Measurements from ENCODE around the gene TEKT1. TPM values are rescaled to one million over a fixed set of nuclear protein-coding genes. Genes with fewer than 3 reads are reported as not detected.
"Not testable (repeated sequence)": the region's sequence is repeated elsewhere in the genome, so short reads cannot be mapped to it uniquely, and the experiment has no call there.

TEKT1 gene
- not detected for total RNA-seq

DNA sequence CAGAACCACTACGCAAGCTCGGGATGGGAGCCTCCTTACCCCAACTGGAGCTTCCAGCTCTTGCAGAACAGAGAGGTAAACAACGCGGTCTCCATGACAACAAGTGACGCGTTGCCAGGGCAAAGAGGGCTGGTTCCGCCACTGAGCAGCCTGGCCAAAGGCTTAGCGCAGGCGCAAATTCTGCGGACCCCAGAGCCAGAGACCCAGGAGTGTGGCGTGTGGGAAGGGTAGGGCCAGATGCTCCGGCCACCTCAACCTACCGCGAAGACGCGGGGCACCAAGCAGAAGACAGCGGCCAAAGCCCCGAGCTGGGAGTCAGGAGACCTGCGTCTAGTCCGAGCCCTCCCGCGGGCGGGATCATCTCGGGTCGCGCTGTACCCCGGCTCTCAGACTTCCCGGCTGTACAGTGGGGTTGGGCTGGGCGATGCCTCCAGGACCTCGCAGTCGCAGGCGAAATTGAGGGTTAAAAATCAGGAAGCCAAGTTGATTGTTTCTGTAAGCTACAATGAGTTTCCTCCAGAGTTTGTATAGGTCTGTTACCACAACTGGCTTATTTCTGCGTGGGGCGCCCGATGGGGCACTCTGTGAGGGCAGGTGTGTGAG is at the start of gene TEKT1:
TEKT1 (minus strand) TSS at position 69 of the 603 bp plus-strand sequence. CDS start 1,353 bp downstream, outside the sequence.
- ATAC-seq = peak; percentile 89

DNA sequence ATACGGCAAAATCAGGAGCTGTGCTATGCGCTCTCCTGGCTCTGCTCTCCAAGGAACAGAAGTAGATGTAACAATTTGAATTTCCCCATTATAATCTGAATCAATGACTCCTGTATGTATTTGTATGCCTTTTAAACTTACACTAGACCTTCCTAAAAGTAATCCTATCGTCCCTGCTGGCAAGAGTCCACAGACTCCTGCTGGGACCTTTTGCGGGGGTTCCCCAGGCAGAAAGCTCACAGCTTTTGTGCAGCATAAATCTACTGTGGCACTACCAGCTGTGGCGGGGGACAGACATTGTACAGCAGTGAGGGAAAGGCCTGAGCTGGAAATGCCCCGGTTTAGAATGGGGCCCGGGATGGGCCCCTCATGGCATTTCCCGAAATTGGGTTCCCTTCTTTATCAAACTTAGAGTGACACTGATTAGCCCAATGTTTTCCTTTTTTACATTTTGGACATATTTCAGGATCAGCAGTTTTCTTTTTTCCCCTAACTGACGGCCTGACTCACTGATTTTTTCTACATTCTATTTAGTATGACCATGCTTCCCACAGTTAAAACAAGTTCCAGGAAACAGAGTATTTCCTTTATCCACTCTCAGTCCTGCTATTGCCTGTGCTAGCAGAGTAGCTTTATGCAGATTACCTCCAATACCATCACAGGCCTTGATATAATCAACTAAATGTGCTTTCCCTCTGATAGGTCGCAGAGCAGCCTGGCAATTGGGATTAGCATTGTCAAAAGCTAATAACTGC is 47.9 kb upstream of the TEKT1 start:
- not testable (repeated sequence) for ATAC-seq

DNA sequence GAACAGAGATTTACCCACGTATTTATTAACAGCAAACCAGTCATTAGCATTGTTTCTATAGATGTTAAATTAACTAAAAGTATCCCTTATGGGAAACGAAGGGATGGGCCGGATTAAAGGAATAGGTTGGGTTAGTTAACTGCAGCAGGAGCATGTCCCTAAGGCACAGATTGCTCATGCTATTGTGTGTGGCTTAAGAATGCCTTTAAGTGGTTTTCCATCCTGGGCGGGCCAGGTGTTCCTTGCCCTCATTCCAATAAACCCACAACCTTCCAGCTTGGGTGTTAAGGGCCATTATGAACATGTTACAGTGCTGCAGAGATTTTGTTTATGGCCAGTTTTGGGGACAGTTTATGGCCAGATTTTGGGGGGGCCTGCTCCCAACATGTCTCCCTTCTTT is 43.7 kb upstream of the TEKT1 start:
- ATAC-seq = not testable (repeated sequence)

DNA sequence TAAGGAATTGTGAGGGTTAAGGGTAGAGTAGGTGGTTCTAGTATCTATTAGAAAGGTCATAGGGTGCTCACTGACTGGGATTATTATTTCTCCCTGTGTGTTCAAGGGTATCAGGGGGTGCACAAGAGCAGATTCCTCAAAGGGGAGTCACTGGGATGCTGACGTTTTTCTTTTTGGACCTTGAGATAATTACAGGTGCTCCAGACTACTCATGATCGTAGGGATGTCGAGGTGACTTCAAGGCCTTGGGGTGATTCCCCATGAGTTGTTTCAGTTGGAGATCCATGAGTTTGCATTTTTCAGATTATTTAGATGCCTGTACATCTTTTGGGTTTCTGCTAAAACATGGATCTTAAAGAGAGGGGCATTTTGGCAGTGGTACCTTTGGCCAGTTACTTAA is 41.4 kb upstream of the TEKT1 start:
- ATAC-seq = no peak

DNA sequence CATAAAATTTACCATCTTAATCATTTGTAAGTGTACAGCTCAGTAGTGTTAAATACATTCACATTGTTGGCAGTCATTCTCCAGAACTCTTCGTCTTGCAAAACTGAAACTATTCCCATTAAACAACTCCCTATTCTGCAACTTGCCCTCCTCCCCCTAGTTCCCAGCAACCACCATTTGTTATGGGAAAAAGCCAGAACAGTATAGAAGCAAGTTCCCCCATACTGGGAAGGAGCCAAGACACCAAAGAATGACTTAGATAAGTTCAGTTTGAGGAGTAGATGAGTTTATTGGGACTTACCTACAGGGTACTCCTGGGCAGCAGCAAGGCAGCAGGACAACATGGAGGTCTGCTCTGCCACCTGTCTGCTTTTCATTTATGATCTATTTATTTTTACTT is 39.3 kb upstream of the TEKT1 start:
- no peak for ATAC-seq

DNA sequence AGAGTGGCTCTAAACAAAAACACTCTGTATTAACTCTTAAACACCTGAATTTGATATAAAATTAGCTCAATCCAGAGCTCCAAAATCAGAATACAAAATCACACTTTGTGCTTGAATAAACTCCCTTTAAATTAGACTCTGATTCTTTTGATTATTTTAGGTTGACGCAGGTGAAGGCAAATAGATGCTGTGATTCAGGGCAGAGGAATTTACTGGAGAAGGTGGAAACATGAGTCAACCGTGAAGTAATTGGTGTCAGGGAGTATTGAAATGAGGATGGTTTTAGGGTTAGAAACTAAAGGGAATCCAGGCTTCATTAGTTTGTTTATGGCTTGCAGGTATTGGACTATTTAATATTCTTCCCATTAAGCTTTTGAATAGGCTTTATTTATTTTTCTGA is 37.1 kb upstream of the TEKT1 start:
- peak; percentile 74 for ATAC-seq

DNA sequence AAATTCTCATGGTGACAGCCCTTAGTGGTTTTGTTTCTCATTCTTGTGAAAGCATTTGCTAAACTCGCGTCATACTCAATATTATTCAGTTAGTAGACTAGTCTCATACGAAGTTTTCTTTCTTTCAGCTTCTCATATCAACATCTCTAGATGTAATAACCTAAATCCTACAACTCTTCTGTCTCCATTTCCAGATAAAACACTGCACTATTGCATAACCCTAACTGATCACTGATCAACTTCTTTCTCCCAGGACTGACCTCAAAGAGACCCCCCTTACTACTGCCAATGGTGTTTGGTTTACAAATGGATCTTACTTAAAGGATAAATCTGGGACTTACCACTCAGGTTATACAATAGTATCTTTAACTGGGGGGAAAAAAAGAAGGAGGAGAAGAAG is 36.3 kb upstream of the TEKT1 start:
- no peak for ATAC-seq

DNA sequence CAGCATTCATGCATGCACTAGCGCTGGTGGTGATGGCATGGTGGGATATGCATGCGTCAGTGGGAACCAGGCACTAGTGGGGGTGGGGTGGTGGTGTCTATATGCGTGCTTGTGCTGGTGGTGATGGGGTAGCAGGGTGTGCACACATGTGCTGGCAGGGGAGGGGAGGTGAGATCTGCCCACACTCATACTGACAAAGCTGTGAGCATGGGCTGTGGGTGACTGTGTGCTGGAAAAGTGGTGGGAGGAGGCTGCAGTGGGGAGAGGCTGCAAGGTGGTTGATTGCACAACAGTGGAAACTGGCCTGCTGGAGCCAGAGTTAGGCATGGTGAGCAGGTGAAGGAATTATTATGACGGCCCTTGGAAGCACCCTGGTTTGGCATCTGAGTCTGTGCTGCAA is 31.3 kb upstream of the TEKT1 start:
- ATAC-seq = peak; percentile 78

DNA sequence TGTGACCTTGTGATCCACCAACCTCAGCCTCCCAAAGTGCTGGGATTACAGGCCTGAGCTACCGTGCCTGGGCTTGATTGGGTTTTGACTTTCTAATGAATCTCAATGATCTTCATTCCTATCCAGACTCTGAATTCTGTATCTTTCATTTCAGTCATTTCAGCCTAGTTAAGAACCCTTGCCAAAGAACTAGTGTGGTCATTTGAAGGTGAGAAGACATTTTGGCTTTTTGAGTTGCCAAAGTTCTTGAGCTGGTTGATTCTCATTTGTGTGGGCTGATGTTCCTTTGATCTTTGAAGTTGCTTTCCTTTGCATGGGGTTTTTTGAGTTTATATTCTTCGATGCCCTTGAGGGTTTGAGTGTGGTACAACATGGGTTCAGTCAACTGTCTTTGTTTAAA is 30.6 kb upstream of the TEKT1 start:
- ATAC-seq = no peak

DNA sequence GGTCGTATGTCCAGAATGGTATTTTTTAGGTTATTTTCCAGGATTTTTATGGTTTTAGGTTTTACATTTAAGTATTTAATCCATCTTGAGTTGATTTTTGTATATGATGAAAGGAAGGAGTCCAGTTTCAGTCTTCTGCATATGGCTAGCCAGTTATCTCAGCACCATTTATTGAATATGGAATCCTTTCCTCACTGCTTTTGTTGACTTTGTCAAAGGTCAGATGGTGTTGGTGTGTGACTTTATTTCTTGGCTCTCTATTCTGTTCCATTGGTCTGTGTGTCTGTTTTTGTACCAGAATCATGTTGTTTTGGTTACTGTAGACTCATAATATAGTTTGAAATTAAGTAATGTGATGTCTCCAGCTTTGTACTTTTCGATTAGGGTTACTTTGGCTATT is 26.4 kb upstream of the TEKT1 start:
- ATAC-seq = no peak

DNA sequence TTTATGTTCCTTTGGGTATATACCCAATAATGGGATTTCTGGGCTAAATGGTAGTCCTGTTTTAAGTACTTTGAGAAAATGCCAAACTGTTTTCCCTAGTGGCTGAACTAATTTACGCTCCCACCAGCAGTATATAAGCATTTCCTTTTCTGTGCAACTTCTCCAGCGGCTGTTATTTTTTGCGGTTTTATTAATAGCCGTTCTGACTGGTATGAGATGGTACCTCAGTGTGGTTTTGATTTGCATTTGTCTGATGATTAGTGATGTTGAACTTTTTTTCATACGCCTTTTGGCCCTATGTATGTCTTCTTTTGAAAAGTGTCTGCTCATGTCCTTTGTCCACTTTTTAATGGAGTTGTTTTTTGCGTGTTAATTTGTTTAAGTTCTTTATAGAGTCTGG is 25.8 kb upstream of the TEKT1 start:
- ATAC-seq = no peak

DNA sequence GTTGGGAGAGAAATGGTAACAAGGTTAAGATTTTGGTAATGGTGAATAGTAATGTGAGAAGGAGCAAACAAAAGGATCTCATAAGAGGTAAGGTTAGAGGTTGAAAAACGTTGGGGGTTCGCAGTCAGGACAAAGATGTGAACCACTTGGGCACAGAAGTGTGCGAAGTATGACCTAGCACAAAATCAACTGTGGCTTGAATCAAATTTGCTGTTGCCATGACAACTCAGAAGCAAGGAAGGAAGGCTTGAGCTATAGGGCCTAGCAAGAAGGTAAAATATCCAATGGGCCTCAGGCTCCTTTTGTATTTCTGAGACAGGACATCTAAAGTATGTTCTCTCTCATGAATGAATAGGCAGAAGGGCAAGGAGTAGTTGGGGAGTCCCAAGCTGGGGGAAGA is 24.5 kb upstream of the TEKT1 start:
- no peak for ATAC-seq

DNA sequence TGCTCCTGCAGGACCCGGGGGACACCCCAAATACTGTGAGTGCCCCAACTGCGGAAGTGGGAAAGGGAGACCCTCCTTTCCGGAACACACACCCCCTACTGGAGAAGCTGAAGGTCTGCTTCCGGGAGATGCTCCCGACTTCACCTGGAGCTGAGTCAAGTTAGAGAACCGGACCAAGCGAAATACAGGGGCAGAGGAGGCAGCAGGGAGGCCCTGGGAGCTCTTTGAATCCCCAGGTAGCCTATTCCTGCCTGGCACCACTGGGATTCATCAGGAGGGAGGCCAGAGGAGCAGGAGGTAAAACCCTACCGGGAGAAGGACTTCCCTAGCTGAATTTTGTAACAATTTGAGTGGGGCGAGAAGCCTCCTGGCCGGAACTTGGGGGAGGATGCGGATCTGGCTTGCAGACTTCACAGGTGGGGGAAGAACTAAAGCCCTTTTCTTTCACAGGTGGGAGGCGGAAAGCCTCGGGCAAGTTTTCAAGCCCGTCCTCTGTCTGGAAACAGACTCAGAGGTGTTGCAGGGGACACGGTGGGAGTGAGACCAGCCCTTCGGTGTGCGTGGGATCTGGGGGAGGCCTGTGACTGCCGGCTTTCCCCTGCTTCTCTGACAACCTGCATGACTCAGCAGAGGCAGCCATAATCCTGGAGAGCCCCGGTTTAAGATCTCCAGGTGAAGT is 22.4 kb upstream of the TEKT1 start:
- peak; percentile 70 for ATAC-seq

DNA sequence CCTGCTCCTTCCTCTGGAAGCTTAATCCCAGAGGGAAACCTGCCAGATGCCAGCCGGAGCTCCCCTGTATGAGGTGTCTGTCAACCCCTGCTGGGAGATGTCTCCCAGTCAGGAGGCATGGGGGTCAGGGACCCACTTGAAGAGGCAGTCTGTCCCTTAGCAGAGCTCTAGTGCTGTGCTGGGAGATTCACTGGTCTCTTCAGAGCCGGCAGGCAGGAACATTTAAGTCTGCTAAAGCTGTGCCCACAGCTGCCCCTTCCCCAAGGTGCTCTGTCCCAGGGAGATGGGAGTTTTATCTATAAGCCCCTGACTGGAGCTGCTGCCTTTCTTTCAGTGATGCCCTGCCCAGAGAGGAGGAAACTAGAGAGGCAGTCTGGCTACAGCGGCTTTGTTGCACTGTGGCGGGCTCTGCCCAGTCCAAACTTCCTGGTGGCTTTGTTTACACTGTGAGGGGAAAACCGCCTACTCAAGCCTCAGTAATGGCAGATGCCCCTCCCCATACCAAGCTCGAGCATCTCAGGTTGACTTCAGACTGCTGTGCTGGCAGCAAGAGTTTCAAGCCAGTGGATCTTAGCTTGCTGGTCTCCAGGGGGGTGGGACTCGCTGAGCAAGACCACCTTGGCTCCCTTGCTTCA is 17.1 kb upstream of the TEKT1 start:
- ATAC-seq = not testable (repeated sequence)

DNA sequence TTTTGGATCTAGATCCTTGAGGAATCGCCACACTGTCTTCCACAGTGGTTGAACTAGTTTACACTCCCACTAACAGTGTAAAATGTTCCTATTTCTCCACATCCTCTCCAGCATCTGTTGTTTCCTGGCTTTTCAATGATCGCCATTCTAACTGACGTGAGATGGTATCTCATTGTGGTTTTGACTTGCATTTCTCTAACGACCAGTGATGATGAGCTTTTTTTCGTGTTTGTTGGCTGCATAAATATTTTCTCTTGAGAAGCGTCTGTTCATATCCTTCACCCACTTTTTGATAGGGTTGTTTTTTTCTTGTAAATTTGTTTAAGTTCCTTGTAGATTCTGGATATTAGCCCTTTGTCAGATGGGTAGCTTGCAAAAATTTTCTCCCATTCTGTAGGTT is 14.6 kb upstream of the TEKT1 start:
- ATAC-seq = not testable (repeated sequence)

DNA sequence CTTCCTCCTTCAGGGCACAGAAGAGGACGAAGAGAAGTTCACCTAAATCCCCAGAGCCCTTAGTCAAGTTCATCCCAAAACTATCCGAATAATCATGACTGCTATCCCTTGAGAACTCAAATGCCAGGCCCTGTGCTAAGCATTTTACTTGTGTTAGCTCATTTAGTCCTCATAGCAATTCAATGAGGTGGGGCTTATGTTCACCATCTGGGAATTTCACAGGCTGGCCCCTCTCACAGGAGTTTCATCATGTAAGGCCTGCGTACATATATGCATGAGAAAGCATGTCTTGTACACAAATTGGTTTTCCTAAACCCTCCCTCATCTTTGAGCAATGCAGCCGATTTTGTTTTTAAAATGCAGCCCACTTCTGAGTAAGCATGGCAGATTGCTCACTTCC is 12.9 kb upstream of the TEKT1 start:
- ATAC-seq = not testable (repeated sequence)

DNA sequence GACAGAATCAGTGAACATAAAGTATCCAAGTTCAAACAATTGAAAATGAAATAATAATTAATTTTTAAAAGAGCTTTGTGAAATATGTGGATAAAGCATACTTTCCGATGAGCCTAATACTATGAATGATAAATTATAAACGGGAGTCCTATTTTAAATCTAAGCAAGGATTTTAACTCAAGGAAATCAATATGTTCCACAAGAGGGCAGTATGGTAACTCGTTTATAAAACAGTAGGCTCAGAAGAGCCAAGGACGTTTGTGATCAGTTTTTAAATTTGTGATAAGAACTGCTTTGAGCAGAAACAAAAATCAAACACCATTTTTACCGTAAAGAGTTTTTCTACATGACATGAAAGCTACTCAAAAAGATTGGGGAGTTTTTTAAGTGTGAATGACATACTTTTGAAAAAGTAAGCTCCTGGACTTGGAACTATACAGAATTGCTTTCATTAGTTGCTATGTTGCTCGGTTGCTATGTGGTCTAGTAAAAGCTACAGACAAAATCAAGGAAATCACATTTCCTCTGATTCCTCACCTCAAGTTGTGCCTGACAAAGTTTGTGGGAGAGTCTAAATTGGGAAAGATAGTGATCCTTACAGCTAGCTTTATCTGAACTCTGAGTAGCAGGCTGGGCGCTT is 11.8 kb upstream of the TEKT1 start:
- peak; percentile 42 for ATAC-seq

DNA sequence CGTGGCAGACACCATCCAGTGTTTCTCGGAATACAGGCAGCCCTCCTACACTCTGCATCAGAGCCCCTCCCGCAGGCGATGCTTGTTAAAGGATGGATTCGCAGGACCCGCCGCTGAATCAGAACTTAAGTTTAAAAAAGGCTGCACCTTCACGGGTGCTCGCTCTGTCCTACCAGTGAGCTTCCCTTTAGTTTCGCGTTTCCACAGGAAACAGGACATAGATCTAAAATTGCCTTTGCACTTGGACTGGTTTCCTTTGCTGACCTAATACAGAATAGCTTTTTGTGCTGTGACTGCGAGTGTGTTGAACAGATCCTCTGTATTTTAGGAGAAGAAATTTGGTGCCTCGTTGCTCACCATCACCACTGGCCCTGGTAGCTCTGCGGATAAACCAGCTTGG is 10.2 kb upstream of the TEKT1 start:
- not testable (repeated sequence) for ATAC-seq

DNA sequence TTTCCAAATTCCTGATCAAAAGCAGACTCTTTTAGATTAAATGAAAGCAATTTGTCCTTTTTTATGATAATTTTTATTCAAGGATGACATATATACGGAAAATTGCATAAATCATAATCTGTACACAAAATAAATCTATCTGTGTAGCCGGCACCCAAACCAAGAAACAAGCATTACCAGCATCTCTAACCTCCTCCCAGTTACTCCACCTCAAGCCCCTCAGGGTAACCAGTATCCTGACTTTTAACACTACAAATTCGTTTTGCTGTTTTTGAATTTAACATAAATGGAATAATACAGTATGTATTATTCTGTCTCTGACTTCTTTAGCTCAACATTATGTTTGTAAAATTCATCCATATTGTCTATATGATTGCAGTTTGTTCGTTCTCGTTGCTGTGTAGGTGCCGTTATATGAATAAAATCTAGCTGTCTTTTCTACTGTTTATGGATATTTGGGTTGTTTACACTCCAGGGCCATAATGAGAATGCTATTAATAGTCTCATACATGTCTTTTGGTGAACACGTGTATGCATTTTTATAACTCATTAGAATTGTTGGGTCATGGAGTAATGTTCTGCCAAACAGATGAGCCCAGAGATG is 1.0 kb downstream of the TEKT1 start:
- ATAC-seq = no peak

DNA sequence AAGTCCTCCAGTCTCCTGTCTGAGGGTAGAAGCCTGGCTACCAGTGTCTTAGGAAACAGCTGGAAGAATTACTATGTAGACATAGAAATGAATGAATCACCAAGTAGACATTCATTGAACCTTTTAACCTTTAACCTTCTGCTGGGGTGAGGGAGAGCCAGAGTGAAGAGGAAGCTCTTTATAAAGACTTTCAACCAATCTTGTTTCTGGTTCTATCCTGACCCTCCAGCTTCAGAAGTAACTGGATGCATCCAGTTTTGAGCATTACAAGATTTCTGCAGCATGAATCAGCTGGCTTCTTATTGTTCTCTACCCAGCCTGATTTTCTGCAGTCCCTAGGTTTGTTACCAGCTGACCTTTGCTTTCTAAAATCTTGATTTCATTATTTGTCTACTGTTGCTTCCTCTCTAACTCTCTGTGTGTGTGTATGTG is 8.5 kb downstream of the TEKT1 start:
- ATAC-seq = peak; percentile 92

DNA sequence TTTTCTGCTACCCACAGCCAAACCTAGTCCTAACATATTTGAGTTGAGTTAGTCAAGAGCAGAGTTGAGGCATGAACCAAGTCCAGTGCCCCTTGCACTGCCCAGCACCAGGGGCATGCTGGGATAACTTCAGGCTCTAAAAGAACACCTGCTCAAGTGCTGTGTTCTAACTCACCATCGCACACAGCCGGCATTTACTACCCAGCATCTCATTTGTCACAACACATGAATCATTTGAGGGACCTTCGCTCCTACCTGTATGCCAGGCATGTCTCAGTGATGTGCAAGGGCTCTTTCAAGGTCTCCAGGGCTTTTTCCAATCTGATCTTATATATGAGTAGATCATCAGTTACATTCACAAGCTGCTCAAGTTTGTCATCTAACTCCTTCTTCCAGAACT is 12.6 kb downstream of the TEKT1 start:
- ATAC-seq = no peak

DNA sequence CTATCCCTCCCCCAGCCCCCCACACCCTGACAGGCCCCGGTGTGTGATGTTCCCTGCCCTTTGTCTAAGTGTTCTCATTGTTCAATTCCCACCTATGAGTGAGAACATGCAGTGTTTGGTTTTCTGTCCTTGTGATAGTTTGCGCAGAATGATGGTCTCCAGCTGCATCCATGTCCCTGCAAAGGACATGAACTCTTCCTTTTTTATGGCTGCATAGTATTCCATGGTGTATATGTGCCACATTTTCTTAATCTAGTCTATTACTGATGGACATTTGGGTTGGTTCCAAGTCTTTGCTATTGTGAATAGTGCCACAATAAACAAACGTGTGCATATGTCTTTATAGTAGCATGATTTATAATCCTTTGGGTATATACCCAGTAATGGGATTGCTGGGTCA is 15.2 kb downstream of the TEKT1 start:
- not testable (repeated sequence) for ATAC-seq

Measured in esophagus mucosa (tissue), 1 donor.